MG63 (cell line): ENCODE results near the gene AGPS. TPM values are rescaled to one million over a fixed set of nuclear protein-coding genes. Genes with fewer than 3 reads are reported as not detected.
"Not testable (repeated sequence)": the region's sequence is repeated elsewhere in the genome, so short reads cannot be mapped to it uniquely, and the experiment has no call there.

ENCODE experiments used
- DNase-seq: peaks from one replicate; pipeline ENCODE4 v3.0.0-alpha.2; 2020
- H3K27me3 ChIP-seq: fragments of 250-450 bp; sonication (Bioruptor Pico); 2 replicates; pipeline ENCODE4 v1.5.1; 2020; ENCODE audit warnings: mild to moderate bottlenecking, moderate library complexity
- H3K36me3 ChIP-seq: fragments of 250-450 bp; sonication (Bioruptor Pico); 2 replicates; pipeline ENCODE4 v1.5.1; 2020; ENCODE audit warnings: mild to moderate bottlenecking, moderate library complexity
- H3K4me3 ChIP-seq: fragments of 250-450 bp; sonication (Bioruptor Pico); 2 replicates; pipeline ENCODE4 v1.5.1; 2020; ENCODE audit warnings: mild to moderate bottlenecking, moderate library complexity
- H3K9me3 ChIP-seq: fragments of 250-450 bp; sonication (Bioruptor Pico); 2 replicates; pipeline ENCODE4 v1.5.1; 2020; ENCODE audit warnings: mild to moderate bottlenecking, moderate library complexity
- total RNA-seq: library from RNA; depleted of rRNA; stranded (reverse); fragments of >200 nt; shearing (Covaris generic); gene quantifications from 2 replicates; pipeline ENCODE4 v1.2.3, GENCODE V29; 2014; ENCODE audit warnings: low replicate concordance

Gene AGPS
- total RNA-seq, 1 experiment from 2014 or later = 31.0 TPM

DNA sequence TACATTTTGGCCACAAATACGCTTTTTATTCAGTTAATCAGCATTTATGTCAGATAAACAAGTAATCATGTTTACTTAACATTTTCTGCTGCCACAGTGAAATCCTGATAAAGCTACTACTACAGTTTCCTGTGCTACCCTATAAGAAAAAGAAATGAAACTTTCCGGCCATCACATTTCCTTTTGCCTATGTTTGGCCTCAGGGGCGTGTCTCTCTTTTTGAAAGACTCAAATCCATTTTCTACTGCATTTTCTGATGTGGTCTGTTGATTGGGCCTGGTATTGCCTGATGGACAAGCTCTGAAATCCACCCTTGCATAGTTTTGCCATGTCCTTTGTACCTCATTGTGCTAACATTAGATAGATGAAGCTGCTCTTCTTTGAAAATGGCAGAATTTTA is 152.6 kb downstream of the AGPS start:
- no peaks in the 10 kb centered on the region for H3K27me3 ChIP-seq
- DNase-seq = no peak
- H3K36me3 ChIP-seq = no peaks in the 10 kb centered on the region
- H3K4me3 ChIP-seq = no peak overlapping the region
- no peaks in the 10 kb centered on the region for H3K9me3 ChIP-seq

DNA sequence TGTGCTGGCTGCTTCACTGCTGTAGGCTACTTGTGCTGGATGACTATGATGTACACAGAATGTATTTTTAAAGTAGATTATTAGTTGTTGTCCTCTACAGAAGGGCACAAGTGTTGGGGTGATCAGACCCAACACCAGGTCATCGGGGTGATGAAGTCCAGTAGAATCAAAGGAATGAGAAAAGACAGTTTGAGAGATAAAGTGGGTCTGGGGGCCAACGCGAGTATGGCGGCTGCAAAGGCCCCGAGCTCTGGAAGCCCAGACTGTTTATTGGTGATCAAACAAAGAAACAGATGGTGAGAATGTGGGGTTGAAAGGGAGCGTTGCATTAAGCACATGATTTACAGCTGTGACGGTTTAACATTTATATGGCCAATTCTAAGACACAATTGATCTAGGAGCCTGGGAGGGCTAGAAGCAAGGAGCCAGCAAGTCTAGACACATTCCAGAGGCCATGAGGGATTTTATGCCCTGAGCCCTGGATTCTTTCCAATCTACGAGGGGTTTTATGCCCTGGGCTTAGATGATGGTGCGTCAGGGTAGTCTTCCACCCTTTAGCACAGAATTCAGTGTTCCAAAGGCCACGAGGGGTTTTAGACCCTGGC is 153.5 kb downstream of the AGPS start:
- no peaks in the 10 kb centered on the region for H3K36me3 ChIP-seq
- no peak for DNase-seq
- H3K4me3 ChIP-seq = no peak overlapping the region
- H3K9me3 ChIP-seq = no peaks in the 10 kb centered on the region
- no peaks in the 10 kb centered on the region for H3K27me3 ChIP-seq

DNA sequence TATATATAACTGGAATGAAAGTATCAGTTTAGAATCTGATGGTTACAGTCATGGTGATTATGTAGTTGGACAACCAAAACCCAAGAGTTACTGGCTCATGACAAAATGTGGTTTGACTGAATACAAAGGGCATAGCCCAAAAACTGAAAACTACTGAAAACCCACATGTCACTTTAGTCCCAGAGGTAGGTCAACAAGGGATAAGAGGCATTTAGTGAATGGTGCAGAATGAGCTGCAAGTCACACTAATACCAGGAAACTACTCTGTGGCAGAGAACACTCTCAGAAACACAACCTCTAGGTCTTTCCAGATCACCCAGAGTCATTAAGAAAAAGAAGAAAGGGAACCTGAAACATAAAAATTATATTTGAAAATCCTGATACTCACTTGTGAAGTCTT is 154.5 kb downstream of the AGPS start:
- no peaks in the 10 kb centered on the region for H3K27me3 ChIP-seq
- H3K36me3 ChIP-seq = no peaks in the 10 kb centered on the region
- no peaks in the 10 kb centered on the region for H3K9me3 ChIP-seq
- DNase-seq = no peak
- H3K4me3 ChIP-seq = no peak overlapping the region

DNA sequence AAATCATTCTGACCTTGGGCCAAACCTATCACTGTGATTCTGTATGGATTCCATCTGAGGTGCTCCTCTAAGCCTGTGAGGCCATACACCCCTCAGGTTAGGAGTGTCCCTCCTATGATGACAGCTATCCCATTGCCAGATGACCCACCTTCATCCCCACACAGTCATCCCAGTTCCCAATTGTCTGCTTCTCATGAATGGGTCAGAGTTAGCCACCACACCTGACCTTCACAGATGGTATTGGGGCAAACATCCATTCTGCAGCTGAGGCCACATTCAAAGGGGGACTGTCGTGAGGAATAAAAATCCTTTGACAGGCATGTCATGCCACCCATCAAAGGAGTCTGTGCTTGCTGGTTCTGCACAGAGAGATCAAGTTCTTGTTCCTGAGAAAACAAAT is 155.2 kb downstream of the AGPS start:
- Histone ChIP-seq H3K9me3 (no peaks in the 10 kb centered on the region), H3K36me3 (no peaks in the 10 kb centered on the region), H3K4me3 (no peak overlapping the region), H3K27me3 (no peaks in the 10 kb centered on the region)
- no peak for DNase-seq

DNA sequence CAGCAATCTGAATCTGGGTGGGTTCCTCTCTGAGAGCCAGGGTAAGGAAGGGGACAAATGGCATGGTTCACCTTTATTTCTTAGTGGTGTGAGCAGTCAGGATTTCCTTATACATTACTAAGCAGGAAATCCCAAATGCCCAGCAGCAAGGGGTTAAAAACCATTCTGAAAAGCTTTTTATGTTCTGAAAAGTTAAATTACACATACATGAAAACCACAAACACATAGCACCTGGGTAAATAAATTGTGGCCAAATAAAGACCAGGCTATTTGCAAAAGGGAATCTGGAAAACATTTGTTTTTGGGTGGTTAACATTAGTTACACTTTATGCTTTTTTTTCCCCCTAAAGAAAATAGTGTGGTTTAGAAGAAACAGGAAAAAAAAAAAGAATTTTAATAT is 156.1 kb downstream of the AGPS start:
- no peak for DNase-seq
- no peaks in the 10 kb centered on the region for H3K27me3 ChIP-seq

DNA sequence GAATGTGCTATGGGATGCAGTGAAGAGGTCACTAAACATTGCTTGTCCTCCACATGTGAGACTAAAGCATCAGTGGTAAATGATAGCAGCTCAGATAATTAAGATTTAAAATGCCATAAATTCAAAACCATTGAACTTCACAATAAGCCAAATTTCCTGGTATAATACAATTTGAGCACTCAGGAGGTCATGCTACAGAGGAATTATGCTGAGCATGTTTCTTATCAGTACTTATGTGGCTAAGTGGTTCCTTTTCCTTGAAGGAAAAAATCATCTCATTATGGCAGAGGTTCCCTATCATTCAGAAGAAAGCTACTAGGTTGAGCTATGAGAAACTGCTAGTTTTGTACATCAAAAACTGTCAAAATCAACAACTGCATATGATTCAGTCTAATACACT is 156.6 kb downstream of the AGPS start:
- H3K36me3 ChIP-seq = no peaks in the 10 kb centered on the region
- no peaks in the 10 kb centered on the region for H3K9me3 ChIP-seq
- DNase-seq = no peak
- H3K4me3 ChIP-seq = no peak overlapping the region
- H3K27me3 ChIP-seq = no peaks in the 10 kb centered on the region

More for the DNA sequence above, 156.1 kb downstream of the AGPS start:
- H3K9me3 ChIP-seq = no peaks in the 10 kb centered on the region
- H3K4me3 ChIP-seq = no peak overlapping the region
- H3K36me3 ChIP-seq = no peaks in the 10 kb centered on the region

DNA sequence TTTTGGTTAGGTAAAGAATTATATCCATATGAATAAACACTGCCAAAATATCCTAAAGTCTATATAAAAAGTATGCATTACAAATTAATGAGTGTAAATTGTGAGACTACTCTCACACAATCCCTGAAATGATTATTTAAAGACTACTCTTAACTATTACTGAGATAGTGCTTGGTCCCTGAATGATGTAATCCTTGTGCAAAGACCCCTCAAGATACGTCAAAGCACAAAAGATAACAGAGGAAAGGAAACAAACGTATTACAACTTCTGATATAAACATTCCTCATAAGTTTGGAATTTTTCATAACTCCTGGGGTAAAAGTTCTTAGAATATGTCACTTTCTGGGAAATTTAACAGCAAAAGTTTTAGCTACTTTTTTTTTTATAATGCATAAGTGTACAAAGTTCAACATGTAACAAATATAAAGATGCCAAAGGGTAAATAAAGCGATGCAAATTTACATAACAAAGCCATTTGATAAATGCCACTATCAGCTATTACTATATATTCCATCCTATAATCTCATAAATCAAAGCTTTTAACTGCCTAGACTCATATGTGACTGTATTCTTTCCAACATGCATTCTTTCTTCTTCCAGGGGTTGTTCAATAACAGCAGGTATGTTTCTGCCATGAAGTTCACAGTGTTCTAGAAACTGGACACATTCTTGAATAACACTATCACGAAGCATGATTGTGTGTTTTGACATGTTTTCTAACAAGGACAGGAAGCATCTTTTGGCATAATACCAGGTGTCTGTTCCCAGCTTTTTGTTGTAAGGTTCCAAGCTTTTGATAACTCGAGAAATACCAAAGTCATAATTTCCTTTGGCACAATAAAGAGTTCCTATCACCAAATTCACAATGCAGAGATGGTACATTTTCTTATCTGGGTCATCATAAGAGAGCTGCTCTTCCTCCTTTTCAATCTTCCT is 158.0 kb downstream of the AGPS start:
- no peak overlapping the region for H3K4me3 ChIP-seq
- DNase-seq = no peak
- no peaks in the 10 kb centered on the region for H3K9me3 ChIP-seq
- H3K27me3 ChIP-seq = no peaks in the 10 kb centered on the region
- H3K36me3 ChIP-seq = no peaks in the 10 kb centered on the region

DNA sequence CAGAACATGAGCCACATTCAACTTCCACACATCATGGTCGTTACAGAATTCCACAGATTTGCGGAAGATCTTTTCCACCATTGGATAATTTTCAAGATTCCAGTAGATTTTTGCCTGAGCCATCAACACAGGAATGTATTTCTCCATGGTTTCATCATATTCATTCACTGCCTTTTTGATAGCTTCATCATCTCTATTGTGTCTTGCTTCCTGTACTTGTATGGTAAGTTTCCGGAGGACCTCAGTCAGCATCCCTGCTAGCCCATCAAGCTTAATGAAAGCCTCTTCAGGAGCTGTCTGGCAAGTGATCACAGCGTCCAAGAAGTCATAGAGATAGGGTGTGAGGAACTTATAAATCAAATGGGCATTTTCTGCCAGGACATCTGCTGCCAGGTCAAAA is 158.8 kb downstream of the AGPS start:
- H3K4me3 ChIP-seq, H3K36me3 ChIP-seq, H3K27me3 ChIP-seq, DNase-seq, H3K9me3 ChIP-seq: not testable (repeated sequence)

DNA sequence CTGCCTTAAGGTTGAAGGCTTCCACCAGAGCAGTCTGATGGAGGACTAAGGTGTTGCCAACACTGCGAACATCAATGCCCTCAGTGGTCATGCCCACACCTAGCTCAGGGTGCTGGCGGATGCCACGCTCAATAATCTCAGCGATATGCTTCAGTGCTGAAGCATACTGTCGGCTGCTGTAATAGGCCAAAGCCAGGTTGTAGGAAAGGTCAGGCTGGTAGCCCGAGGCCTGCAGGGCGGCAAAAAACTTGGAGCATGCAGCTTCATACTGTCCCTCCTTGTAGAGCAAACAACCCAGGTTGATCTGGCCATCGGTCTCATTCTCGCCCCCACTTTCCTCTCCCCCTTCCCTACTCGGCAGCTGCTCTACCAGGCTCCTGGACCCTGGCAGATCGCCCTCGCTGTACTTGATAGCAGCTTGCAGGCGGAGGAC is 159.4 kb downstream of the AGPS start:
- peak; percentile 44 for DNase-seq
- Histone ChIP-seq H3K27me3 (no peaks in the 10 kb centered on the region), H3K9me3 (no peaks in the 10 kb centered on the region), H3K4me3 (peak overlapping the region; percentile 90), H3K36me3 (no peaks in the 10 kb centered on the region)

DNA sequence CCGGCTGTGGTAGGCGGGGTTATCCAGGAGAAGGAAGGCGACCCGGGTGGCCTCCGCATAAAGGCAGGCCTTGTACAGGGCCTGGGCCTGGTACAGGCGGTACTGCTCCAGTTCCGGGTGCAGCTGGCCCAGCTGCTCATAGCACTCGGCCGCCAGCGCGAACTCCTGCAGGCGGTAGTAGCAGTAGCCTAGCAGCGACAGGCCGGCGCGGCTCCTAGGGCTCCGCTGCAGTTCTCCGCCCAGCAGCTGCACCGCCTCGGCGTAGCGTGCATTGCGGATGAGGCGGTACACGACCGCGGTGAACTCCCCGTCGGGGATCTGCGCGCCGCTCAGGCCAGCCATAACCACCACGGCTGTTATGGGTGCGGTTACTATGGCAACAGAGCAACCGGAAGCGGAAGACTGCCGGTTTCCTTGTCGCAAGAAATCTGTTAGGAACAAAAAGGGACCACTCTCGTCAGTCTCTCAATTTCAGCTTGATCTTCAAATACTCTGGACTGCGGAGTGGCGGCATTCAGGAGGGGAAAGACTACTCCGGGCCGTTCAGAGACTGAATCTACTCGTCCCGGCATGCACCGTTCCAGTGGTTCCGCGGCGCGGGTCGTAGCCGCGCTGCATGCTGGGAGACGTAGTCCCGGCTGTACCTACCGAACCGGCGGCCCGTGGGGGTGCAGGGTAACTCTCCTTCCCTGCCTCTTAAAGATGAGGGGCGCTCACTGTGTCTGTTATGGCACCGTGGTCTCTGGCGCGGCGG is 160.0 kb downstream of the AGPS start:
- DNase-seq = peak; percentile 88
- no peaks in the 10 kb centered on the region for H3K27me3 ChIP-seq
- H3K36me3 ChIP-seq = no peaks in the 10 kb centered on the region
- peak overlapping the region; percentile 90 for H3K4me3 ChIP-seq
- H3K9me3 ChIP-seq = no peaks in the 10 kb centered on the region

DNA sequence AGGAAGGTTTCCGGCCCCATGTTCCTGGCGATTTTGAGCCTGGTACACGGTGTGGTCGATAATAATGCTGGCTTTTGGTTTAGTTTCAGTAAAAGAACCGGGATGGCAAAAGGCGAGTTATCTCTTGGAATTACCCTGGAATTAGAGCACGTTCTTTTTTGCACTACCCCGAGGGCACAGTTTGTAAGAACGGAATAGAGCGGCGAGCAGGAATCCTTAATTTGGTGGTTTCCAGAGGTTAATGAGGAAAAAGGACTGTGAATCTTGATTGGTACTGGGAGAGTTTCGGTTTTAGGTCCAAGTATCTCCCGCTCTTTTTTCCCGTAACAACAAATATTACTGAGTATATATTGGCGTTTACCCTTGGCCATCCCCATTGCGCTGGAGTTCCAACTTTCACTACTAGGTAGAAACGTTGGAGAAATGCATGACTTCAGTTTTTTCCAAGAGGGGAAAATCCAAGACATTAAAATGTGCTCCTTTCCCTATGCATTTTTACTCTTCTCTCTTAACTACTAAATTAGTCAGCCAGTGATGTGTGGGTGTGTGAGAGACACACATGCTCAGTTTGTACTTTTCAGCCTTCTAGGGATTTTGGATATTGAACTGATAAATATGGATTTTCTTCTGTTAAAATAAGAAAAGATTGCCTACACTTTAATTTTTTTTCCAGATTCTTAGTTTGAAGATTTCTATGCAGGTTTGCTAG is 160.8 kb downstream of the AGPS start:
- Histone ChIP-seq H3K36me3 (no peaks in the 10 kb centered on the region), H3K4me3 (peak overlapping the region; percentile 90)
- no peak for DNase-seq

DNA sequence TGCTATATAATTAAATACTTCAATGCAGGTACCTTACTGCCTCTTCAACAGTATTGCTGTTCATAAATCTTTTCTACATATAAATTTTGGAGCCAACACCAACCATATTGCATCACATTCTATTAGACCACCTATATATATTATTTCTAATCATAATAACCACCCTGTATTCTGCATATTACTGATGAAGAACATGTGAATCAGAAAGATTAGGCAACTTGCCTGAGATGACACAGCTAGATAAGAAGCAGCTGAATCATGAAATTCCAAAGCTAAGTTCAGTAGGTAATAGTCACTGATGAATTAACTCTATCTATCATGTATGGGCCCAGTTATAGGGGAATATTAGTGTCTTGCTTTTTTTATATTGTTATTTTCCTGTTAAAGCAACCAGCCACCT is 161.8 kb downstream of the AGPS start:
- no peaks in the 10 kb centered on the region for H3K9me3 ChIP-seq
- no peak for DNase-seq
- H3K4me3 ChIP-seq = no peak overlapping the region
- no peaks in the 10 kb centered on the region for H3K36me3 ChIP-seq
- no peaks in the 10 kb centered on the region for H3K27me3 ChIP-seq

More for the DNA sequence above, 160.8 kb downstream of the AGPS start:
- Histone ChIP-seq H3K9me3 (no peaks in the 10 kb centered on the region), H3K27me3 (no peaks in the 10 kb centered on the region)

DNA sequence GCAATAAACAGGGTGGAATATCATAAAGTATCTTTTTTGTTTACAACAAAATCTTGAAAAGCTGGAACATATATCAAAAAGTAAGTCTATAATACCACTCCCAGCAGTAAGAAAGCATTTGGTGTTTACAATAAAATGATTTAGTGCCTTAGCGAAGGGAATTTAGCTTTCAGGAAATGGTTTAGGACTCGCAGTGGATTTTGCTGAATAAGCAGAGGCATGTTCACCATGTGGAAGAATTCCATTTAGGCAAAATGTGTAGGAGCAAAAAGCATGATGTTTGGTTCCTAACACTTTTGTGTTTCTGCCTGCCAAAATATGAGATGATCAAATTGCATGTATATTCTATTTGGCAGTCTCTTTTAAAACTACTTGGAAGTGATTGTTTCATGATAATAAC is 163.6 kb downstream of the AGPS start:
- H3K27me3 ChIP-seq = no peaks in the 10 kb centered on the region
- no peaks in the 10 kb centered on the region for H3K9me3 ChIP-seq
- DNase-seq = no peak
- no peaks in the 10 kb centered on the region for H3K36me3 ChIP-seq
- no peak overlapping the region for H3K4me3 ChIP-seq

DNA sequence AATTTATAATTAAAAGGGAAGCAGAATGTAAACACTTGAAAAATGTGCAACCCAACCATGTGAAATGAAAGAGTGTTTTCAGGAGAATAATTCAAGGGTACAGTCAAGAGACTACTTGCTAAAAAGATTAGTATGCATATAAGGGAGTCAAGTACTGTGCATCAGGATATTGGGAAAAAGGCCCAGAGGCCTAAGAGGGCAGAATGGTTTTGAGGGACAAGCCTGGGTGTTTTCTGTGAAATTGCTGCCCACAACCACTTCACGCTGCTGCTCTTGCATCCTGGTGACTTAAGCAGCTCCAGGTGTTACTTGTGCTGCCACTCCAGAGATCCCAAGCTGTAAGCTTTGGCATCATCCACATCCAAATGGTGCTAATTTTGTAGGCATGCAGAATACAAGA is 165.2 kb downstream of the AGPS start:
- no peaks in the 10 kb centered on the region for H3K36me3 ChIP-seq
- no peak for DNase-seq
- no peak overlapping the region for H3K4me3 ChIP-seq
- no peaks in the 10 kb centered on the region for H3K9me3 ChIP-seq
- no peaks in the 10 kb centered on the region for H3K27me3 ChIP-seq

DNA sequence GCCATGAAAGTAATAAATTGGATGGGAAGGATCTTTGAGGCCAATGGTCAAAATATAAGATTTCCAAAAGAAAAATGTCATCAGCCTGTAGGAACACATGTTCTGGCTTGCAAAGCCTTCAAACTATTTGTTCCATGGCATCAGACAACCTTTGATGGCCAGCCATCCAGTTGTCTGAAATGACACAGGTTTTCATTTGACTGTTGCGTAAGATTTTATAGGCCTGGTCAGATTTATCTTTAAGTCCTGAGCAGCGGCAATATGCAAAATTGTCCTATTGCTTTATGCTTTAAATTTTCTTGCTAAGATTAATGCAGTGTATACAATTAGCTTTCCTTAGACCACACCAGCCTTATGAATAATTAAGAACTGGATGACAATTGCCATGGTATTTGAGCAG is 167.1 kb downstream of the AGPS start:
- H3K36me3 ChIP-seq = no peaks in the 10 kb centered on the region
- H3K9me3 ChIP-seq = no peaks in the 10 kb centered on the region
- no peak for DNase-seq
- no peak overlapping the region for H3K4me3 ChIP-seq
- H3K27me3 ChIP-seq = no peaks in the 10 kb centered on the region

DNA sequence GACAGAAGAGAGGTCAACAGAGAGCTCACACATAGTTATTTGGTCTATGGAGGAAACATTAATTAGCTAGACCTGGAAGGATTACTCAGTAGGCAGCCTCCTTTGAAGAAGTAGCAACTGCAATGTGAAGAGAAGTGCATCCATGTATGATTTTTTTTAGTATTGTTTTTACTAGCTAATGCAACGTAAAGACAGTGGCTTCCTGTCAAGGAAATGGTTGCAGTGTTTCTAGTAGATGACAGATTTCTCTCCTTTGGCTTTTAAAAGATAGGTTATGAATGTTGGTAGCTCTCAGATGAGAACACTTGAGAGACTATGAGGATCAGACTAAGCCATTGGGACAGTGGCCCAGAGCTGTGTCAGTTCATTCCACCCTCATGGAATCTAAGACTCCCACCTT is 175.8 kb downstream of the AGPS start:
- DNase-seq = no peak
- Histone ChIP-seq H3K36me3 (no peaks in the 10 kb centered on the region), H3K27me3 (no peaks in the 10 kb centered on the region), H3K4me3 (no peak overlapping the region), H3K9me3 (no peaks in the 10 kb centered on the region)

DNA sequence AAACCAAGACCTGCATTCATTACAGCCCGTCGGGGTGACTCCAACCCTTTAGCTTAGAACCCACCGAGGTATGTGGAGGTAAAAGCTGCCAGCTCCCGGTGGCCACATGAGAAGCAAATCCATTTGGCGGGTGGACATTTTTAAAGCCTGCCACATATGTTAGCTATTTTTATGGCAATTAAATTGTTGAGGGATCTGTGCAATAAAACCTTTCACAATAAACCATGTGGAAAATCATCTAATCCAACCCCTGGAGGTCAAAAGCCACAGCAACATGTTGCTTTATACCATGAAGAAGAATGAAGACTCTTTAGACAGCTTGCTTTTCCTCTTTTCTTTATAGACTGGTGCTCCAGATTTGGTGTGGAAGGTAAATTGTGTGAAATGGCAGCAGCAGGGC is 176.3 kb downstream of the AGPS start:
- no peaks in the 10 kb centered on the region for H3K27me3 ChIP-seq
- H3K4me3 ChIP-seq = no peak overlapping the region
- H3K9me3 ChIP-seq = no peaks in the 10 kb centered on the region
- no peak for DNase-seq
- H3K36me3 ChIP-seq = no peaks in the 10 kb centered on the region
